AG20443 (cell line): ENCODE data around the gene ILKAP.

Experiments
- DNase-seq: peaks from one replicate; pipeline ENCODE4 v3.0.0; 2012; ENCODE audit warnings: low spot score, mixed read lengths

Gene ILKAP

GRCh38 chr2:238122287-238123217 lies 80.9 kb downstream of the ILKAP start:
- no peak for DNase-seq

DNA sequence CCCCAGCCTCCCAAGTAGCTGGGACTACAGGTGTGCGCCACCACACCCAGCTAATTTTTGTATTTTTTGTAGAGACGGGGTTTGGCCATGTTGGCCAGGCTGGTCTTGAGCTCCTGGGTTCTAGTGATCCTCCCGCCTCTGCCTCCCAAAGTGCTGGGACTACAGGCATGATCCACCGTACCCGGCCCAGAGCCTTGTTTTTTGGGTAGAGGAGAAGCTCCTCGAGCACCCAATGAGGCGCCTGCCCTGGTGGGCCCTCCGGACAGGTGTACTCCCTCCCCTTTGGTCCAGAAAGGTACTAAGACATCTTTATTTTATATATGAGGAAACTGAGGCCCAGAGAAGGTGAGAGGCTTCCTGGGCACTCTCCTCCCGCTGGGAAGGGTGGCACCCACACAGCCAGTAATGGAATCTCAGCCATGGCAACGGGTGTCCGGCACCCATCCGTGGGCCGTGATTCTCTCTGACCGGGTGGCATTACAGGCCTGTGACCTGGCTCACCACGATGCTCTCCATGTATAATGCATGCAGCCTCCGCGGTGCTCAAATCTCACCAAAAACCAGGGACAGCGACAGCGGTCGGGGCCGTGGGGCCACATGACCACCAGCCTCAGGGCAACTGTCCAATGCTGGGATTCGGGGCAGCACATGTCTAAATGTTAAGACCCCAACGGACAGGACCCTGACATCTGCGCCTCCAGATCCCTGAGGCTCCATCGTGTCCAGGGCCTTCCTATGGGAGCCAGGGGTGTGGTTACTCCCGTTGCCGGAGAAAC lies 81.8 kb downstream of the ILKAP start:
- DNase-seq, result no peak

DNA sequence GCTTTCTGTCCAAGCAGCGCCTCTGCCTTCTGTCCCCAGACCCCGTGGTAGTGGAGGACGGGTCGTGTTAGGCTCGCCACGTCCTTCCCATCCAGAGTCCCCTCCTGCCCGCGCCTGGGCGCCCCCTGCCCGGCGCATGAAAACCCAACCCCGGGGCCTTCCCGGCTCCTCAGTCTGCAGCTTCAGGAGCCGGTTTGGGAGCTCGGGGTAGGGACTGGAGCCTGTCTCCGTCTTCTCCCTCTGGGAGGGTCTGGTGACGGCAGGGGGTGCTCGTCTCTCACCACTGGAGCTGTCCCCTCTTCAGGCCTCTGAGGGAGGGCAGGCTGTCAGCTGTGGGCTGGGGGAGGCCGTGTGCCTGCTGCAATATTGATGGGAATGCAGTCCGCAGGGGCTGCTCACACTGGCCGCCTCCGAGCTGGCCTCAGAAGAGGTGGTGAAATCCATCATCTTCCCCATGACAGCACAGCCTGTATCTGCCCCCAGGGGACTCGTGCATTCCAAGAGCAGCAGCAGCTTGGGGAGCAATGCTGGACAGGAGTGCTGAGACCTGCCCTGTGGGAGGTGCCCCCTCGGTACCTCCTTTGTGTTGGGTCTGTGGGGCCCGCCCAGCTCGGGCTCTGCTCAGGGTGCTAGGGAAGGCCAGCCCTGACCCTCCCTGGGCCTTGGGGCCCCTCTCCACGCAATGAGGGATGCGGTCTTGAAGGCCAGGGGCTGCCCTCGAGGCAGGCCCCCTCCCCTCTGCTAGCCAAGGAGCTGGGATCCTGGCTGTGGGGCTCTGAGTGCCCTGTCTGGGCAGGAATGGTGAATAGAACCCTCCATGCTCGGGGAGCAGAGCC lies 82.8 kb downstream of the ILKAP start:
- no peak for DNase-seq
